HG03521 (cell line): ENCODE measurements around the gene WDR88.
"Not testable (repeated sequence)": the region's sequence is repeated elsewhere in the genome, so short reads cannot be mapped to it uniquely, and the experiment has no call there.

Source experiments
- ATAC-seq: cut with Tn5 transposase; IDR thresholded peaks from one replicate; pipeline ENCODE4 v1.9.1; 2021; ENCODE audit warnings: mild to moderate bottlenecking, moderate library complexity; ENCODE audit not compliant: unreplicated experiment

The WDR88 gene

DNA sequence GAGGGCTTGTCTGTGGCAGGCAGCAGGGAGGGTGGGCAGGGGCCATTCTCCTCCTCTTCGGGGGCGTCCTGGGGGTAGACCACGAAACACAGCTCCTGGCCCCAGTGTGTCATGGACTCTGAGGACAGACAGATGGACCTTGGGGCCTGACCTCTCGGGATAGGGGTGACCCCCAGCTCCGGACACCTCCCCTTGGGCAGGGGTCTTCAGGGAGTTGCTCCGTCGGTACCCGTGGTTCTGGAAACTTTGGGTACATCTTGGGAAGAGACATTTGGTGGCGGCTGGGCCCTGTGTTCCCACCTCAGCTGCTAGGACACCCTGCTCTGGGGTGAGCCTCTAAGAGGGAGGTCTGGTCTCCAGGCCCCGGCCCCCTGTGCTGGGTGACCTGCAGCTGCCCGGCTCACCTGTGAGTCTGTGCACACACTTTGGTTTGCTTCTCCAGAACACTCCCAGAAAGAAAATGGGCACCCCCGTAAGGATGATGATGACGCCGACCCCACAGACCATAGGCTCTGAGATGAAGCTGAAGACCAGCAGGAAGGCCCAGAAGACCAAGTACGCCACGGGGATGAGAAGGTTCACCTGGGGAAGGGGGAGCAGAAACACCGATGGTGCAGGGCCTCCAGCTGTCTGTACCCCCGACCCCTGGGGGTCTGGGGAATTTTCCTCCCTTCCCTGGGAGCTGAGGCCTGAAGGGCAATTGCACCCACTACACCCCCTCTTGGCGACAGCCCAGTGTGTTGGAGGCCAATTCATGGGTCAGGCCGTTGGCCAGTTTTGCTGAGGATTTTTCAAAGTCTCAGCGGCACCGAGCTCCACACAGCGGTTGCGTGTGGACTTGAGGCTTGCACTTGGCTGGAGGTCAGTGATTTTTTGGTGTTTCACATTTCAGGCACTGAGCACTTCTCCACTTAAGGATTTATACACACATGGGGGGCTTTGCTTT is 77.3 kb downstream of the WDR88 start:
- no peak for ATAC-seq

DNA sequence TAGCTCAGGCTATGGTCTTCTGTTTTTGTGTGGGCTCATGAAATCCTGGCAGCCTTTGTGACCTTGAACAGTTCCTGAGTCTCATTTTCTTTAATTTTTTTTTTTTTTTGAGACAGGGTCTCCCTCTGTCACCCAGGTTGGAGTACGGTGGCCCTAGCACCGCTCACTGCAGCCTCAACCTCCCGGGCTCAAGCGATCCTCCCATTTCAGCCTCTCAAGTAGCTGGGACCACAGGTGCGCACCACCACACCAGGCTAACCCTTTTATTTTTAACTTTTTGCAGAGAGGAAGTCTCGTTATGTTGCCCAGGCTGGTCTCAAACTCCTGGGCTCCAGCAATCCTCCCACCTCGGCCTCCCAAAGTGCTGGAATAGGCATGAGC is 77.9 kb downstream of the WDR88 start:
- ATAC-seq = not testable (repeated sequence)

DNA sequence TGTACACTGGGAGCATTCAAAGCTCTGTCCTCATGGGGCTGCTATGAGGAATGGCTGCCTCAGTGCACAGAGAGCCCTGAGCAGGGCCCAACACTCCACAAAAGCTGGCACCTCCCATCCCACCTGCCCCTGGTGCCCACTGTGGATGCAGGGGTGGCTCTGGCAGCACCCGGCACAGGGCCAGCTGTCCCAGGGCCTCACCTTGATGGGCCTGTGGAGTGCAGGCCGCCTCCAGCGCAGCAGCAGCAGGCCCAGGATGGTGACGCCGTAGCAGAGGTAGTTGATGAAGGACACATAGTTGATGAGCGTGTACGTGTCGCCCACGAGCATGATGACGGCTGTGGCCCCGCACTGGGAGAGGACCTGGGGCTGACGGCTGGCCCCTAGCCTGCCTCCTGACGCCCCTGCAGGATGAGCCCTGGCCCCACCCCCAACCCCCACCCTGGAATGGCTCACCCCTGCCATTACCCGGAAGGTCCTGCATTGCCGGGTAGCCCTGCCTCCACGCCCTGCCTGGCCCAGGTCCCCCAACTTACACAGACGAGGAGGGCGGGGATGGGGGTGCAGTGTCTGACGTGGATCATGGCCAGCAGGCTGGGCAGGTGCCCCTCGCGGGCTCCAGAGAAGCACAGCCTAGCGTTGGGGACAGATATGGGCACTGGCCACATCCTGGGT is 78.5 kb downstream of the WDR88 start:
- ATAC-seq = no peak

DNA sequence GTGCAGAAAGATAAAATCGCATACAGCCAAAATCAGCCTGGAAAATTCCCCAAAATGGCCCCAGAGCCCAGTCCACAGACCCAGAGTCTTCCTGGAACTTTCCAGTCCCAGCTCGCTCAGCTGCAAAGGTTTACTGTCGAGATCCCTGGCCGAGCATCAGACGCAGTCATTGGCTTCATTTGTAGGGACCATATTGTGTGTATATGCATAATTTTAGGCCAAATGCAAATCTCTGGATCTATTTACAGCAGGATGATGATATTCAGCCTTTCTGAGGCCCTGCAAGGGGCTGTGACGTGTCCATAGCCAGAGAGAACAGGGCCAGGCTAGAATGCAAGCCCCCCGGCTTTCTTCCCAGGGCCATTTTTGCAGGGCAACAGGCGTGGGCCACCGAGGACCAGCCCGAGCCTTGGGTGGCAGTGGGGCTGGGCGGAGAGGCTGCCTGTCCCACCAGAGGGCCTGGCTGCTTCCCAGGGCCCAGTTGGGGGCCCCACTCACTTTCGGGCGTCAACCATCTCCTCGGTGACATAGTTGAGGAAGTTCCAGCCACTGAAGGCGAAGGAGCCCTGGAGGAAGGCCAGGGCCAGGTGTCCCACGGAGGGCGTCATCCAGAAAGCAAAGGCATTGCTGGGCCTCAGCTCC is 80.0 kb downstream of the WDR88 start:
- no peak for ATAC-seq

DNA sequence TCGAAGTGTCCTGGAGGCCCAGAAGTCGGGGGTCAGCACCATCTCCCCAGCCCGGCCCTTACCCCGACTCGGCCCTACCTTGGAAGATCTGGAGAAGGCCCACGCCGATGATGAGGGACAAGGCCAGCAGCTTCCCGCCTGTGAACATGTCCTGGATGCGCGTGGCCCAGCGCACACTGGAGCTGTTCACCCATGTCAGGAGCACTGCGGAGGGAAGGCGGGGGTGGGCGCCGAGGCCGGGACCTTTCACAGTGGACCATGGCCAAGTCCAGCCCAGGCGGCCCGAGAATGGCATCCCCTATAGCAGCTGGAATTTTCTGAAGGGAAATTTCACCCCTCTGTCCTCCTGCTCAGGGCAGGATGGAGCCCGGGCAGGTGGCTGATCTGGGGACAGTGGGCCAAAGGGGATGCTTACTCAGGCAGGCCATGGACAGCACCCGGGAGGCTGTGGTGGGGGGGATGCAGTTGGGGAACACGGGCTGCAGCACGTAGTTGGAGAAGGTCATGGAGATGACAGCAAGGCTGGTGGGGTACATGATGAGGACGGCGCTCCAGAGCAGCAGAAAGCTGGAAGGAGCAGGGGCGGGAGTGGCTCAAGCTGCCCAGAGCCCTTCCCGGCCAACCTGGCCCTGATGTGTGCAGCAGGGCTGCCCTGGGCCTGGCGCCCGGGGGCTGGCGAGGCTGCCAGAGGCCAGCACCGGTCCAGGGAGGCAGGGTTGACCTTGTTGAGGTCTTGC is 80.7 kb downstream of the WDR88 start:
- no peak for ATAC-seq

DNA sequence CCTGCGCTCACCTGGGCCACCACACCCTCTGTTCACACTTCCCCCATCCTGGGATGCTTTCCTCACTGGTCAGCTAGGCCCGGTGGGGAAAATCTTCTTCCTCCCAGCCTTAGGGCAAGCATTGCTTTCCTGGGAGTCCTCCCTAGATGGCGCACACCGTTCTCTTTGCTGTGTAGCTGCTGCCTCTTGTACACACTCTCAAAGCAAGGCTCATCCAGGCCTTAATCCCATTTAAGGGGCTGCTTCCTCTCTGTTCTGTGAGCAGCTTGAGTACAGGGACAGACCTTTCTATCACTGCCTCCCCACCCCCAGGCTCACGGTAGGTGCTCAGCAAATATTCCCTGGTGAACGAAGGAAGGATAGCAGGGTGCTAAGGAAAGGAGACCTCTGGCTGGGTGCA is 82.7 kb downstream of the WDR88 start:
- no peak for ATAC-seq

DNA sequence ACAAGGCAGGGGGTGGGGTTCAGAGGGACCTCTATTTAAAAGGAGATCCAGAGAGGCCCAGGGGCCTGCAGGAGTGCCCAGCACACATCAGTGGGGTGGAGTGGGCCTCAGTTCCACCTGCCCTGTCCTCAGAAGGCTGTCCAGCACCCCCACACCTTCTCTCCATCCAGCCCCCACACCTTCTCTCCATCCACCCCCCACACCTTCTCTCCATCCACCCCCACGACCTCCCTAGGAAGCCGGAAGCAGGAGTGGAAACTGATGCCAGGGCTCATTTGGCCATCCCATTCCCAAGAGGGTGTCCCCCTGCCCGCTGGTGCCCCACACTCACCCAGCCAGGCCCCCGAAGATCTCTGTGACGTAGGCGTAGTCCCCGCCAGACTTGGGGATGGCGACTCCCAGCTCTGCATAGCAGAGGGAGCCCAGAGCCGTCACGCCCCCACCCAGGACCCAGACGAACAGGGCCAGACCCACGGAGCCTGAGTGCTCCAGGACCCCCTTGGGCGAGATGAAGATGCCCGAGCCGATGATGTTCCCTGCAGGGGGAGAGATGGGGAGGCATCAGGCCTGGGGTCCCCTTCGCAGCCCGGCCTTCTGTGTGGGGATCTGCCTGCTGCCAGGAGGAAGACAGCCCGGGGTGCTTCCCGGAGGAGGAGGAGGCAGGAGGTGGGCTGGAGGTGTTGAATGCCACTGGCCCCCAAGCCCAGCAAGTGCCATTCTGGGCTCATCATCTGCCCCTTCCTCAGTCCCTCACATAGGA is 83.7 kb downstream of the WDR88 start:
- no peak for ATAC-seq

DNA sequence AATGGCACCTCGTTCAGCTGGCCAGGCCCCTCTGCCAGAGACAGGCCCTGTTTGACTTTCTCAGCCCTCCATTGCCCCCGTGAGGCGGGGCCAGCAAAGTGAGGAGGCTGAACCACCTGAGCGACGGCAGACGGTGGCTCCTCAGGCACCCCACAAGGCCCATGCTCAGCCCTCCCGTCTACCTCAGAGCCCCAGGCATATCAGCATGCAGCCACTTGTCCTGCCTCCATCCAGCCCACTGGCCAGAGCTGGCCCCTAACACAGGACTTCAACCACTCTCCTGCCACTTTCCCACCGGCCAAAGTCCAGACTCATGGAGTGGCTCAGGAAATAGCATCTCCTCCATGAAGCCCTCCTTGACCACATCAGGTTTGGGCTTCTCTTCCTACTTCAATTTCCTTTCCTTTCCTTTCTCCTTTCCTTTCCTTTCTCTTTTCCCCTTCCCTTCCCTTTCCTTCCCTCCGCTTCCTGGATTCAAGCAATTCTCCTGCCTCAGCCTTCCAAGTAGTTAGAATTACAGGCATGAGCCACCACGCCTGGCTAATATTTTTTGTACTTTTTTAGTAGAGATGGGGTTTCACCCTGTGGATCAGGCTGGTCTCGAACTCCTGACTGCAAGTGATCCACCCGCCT is 84.4 kb downstream of the WDR88 start:
- no peak for ATAC-seq

DNA sequence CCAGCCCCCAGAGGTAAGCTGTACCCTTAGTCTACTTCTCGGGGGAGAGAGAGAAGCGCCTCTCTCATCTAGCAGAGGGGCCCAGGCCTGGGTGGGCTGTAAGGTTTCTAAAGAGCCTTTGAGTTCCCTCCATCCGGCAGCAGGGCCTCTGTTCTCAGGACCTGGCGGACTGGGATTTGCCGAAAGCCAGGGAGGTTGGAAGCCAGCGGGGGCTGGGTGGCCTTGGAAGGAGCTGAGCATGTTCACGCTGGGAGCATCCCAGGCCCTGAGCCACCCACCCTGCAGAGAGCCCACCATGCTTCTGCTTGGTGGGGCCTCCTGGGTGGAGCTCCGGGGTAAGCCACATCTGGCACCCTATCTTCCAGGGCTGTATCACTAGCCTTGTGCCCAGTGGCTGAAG is 86.0 kb downstream of the WDR88 start:
- ATAC-seq = no peak

DNA sequence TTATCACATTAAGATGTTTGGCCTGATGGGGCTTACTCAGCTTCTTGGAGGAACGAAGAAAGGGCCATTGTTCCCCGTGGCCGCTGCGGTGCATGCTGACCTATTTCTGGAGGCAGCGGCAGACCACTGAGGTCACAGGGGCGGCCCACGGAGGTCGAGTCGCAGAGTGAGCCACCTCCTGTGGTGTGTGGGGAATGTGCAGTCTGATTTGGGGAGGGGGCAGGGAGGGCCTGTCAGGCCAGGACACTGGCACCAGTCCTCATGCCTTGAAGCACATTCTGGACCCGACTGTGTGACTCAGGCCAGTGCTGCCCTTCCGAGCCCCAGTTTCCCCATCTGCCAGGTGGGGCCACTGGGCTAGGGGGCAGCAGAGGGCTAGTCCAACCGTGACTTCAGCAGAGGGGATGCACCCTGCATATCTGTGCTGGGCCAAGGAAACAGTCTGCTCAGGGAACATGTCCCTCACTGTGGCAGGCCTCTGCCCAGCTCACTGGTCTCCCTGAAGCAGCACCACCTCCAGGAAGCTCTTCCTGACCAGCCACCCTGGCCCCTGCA is 87.4 kb downstream of the WDR88 start:
- ATAC-seq = no peak

DNA sequence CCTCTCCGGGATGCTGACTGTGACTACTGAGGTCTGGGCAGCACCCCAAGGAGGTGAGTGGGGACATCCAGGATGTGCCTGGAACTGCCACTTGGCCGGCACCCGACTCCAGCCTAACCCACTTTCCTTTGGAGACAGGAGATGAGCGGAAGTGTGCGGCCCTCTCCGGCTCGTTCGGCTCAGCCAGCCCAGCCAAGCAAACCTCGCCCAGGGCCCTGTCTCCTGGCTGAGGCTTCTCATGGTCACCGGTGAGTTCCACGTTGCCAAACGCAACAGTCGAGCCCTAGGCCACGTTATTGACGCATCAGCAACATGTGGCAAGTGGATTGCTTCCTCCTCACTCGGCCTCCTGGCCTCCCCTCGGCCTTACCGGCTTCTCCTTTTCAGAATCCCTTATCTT is 88.2 kb downstream of the WDR88 start:
- ATAC-seq = no peak

DNA sequence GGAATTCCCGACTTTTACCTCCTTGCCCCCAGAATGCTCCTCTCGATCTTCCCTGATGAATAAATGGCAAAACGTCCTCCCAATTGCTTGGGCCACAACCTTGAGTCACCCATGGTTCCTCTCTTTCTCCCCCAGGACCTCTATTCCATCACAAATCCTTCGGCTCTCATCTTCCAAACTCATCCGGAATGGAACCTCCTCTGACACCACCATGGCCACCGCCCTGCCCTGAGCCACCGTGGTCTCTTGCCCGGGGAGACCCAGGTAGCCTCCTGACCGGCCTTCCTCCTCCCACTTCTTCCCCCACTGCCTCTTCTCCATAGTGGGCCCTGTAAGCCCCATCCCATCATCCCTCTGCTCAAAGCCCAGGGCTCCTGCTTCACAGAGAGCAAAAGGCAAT is 88.8 kb downstream of the WDR88 start:
- no peak for ATAC-seq

DNA sequence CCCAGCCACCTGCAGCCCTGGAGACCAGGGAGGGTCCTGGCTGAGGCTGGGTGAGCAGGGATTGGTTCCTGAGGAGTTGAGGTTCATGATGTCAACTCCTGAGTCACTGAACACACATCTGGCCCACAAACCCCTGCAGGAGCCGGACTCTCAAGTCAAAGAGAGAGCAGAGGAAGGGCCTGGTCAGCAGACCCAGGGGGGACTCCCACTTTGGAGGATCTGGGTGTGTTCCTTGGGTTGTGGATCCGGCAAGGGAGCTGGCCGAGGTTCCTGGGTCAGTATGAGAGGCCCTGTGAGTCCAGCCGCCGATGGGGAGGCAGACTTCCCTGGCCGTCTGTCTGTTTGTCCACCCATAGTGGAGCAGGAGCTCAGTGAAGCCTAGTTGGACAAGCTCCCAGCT is 89.7 kb downstream of the WDR88 start:
- ATAC-seq = no peak

DNA sequence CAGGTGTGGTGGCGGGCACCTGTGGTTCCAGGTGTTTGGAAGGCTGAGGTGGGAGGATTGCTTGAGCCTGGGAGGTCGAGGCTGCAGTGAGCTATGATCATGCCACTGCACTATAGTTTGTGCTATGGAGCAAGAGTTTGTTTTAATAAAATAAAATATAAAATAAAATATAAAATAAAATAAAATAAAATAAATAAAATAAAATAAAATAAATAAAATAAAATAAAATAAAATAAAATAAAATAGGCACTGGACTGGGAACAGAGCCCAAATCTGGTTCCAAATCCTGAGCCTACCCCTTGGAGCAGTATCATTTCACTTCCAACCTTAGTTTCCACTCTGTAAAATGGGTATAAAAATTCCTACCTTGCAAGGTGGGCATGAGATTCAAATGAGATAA is 90.3 kb downstream of the WDR88 start:
- not testable (repeated sequence) for ATAC-seq

DNA sequence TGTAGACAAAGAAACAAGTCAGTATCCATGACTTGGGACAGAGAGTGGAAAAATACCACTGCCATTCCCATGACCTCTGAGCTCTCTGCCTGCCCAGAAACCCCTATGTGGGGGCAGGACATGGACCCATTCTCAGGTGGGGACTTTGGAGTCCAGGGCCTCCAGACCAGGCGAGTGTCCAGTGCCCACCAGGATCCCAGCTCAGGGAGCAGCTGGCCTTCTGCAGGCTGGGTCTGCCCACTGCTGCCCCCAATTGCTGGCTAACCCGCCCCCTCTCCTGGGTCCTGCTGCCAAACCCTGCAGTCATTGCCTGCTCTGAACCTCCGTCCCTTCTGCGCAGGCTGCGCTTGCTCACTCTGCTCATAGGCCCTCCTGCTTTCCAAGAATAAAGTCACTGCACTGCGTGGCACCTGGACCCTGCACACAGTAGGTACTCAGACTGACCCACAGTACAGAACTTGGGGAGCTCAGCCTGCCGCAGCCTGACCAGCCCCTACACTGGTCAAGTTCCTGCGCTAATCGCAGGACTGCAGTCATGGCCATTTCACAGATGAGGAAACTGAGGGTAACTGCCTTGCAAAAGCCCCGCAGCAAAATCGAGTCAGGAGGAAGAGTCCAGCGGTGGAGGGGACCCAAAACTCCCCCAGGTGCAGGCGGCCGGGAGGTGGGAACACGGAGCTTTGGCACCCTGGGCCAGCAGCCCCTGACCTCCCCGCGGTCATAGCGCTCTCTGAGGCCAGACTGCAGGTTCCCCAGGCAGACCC is 93.0 kb downstream of the WDR88 start:
- ATAC-seq = no peak
